Muscle layer of colon (tissue), 2 donors: ENCODE results near the gene MTOR.

ENCODE experiments used
- H3K27ac ChIP-seq: one replicate; pipeline ENCODE4 v1.7.0; 2013; ENCODE audit warnings: low read depth, mild to moderate bottlenecking, low read length, moderate library complexity
- H3K27me3 ChIP-seq, 2 donors: one replicate each; pipeline ENCODE4 v1.7.0; 2013; ENCODE audit warnings: low read length in 2 of 2, mild to moderate bottlenecking in 2 of 2; ENCODE audit not compliant: insufficient read depth in 2 of 2, control insufficient read depth in 1 of 2
- H3K36me3 ChIP-seq: one replicate; pipeline ENCODE4 v1.7.0; 2013; ENCODE audit warnings: mild to moderate bottlenecking, low read length; ENCODE audit not compliant: insufficient read depth
- H3K4me1 ChIP-seq: one replicate; pipeline ENCODE4 v1.7.0; 2013; ENCODE audit warnings: mild to moderate bottlenecking, low read length; ENCODE audit not compliant: insufficient read depth
- H3K4me3 ChIP-seq, 2 donors: one replicate each; pipeline ENCODE4 v1.7.0; 2013; ENCODE audit warnings: low read length in 2 of 2, low read depth in 1 of 2, mild to moderate bottlenecking in 1 of 2, moderate library complexity in 1 of 2
- H3K9ac ChIP-seq: one replicate; pipeline ENCODE4 v1.7.0; 2013; ENCODE audit warnings: low read length
- H3K9me3 ChIP-seq: one replicate; pipeline ENCODE4 v1.7.0; 2013; ENCODE audit warnings: mild to moderate bottlenecking, low read length
- donor health status: abdominal sarcoma.
- donor health status: Adenocarcinoma of cecum.

Gene MTOR

DNA sequence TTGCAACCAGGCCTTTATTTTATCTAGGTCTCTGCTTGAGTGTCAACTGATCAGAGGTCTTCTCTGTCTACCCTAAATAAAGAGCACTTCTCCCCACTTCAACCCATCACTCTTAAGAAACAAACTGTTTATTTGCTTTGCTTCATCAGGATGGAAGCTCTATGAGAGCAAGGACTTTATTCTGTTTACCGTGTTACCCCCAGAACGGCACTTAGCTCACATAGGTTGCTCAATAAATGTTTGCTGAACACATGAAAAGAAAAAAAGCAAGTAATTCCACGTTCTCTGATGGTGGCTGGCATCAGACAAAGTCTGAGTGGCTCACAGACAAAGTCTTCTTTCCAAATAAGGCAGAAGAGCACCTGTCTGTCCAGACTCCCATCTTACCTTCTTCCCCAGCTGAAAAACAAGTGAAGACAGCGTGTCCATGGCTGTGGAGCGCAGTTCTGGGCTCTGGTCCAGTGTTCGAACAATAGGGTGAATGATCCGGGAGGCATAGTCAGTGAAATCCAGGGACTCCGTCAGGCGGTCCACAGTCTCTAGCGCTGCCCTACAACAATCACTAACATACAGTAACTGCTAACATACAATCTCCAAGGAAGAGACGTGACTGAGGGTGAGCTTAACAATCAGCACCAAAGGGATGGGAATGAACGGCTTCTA, 50.3 kb downstream of the MTOR start:
- Histone ChIP-seq H3K9me3 (no peaks in the 10 kb centered on the region), H3K27me3 (no peaks in the 10 kb centered on the region), H3K4me1 (no peaks in the 10 kb centered on the region), H3K4me3 (no peak overlapping the region), H3K27ac (no peak overlapping the region), H3K9ac (no peak overlapping the region), H3K36me3 (peaks cover 92% of the 10 kb centered on the region)

GRCh38 chr1:11211461-11211860, 50.9 kb downstream of the MTOR start:
- peaks cover 93% of the 10 kb centered on the region for H3K36me3 ChIP-seq
- no peak overlapping the region for H3K27ac ChIP-seq
- no peaks in the 10 kb centered on the region for H3K4me1 ChIP-seq
- H3K9ac ChIP-seq: no peak overlapping the region
- no peaks in the 10 kb centered on the region for H3K9me3 ChIP-seq
- H3K27me3 ChIP-seq: no peaks in the 10 kb centered on the region
- H3K4me3 ChIP-seq: no peak overlapping the region

GRCh38 chr1:11207898-11208611, 54.3 kb downstream of the MTOR start:
- Histone ChIP-seq H3K27me3 (no peaks in the 10 kb centered on the region), H3K27ac (no peak overlapping the region), H3K9me3 (no peaks in the 10 kb centered on the region), H3K4me3 (no peak overlapping the region), H3K9ac (no peak overlapping the region), H3K36me3 (peaks cover 88% of the 10 kb centered on the region), H3K4me1 (no peaks in the 10 kb centered on the region)

- H3K27me3 ChIP-seq: no peaks in the 10 kb centered on the region
- no peak overlapping the region for H3K27ac ChIP-seq
- H3K36me3 ChIP-seq: peaks cover 61% of the 10 kb centered on the region
- H3K9me3 ChIP-seq: no peaks in the 10 kb centered on the region
- H3K4me1 ChIP-seq: no peaks in the 10 kb centered on the region
- H3K9ac ChIP-seq: no peak overlapping the region
- H3K4me3 ChIP-seq: no peak overlapping the region
Measured at GRCh38 chr1:11204396-11205190, 57.8 kb downstream of the MTOR start.

DNA sequence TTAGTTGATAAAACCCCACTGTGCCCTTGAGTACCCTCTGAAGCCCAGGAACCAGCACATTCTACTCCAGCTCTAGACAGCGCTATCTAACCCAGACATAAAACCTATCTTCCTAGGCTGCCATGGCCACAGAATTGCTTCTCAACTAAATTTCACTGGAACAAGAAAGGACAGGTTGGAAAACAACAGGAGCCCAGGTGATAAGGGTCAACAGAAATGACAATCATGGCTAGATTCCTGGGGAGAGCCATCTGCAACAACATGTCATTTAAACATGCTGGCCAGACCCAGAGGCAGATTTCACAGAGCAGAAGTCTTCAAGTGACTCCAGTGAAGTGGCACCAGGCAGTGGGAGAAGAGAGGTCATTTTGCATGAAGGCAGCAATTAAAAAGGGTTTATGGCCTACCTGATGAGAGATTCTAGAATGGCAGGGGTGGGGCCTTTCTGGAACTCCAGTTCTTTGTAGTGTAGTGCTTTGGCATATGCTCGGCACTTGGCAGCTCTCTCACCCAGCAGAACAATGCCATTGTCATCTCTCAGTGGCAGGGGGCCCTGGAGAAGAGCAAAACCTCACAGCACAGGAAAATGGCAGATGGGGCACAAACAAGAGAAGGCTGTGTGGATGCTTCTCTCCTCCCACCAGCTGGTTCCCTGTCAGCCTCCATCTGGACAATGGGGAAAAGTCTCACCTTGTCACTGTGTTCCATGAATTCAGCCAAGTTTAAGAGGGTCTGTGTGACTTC, 63.3 kb downstream of the MTOR start:
- H3K27ac ChIP-seq: no peak overlapping the region
- H3K4me3 ChIP-seq: no peak overlapping the region
- no peaks in the 10 kb centered on the region for H3K27me3 ChIP-seq
- H3K9me3 ChIP-seq: no peaks in the 10 kb centered on the region
- H3K9ac ChIP-seq: no peak overlapping the region
- H3K36me3 ChIP-seq: peaks cover 44% of the 10 kb centered on the region
- H3K4me1 ChIP-seq: no peaks in the 10 kb centered on the region

DNA sequence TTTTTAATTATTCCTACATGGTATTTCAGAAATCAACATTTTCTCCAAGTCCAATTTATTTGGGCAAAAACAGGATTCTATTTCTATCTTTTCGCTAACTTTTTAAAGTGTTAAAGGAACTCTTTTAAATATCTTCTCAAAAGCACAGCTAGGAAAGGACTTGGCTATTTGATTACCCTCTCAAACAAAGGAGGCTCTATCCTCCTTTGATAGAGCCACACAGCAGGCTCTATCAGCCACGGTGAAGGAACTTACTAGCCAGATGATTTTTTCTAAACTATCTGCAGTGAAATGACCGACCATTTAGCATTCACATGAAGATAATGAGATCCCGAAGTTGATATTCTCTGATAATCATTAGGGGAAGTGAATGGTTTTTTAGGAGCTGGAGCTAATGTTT, 64.1 kb downstream of the MTOR start:
- Histone ChIP-seq H3K36me3 (peaks cover 46% of the 10 kb centered on the region), H3K27ac (no peak overlapping the region), H3K9ac (no peak overlapping the region), H3K9me3 (no peaks in the 10 kb centered on the region), H3K4me3 (no peak overlapping the region), H3K27me3 (no peaks in the 10 kb centered on the region), H3K4me1 (no peaks in the 10 kb centered on the region)

DNA sequence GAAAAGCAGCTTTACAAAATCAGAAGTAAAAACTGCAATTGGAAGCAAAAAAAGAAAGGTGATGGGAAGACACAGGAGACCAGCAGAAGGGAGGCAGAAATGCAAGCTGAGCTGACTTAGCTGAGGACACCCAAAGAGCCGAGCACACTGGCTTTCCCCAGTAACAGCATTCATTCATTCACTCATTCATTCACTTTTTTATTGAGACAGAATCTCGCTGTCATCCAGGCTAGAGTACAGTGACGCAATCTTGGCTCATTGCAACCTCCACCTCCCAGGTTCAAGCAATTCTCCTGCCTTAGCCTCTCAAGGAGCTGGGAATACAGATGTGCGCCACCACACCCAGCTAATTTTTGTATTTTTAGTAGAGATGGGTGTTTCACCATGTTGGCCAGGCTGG, 65.0 kb downstream of the MTOR start:
- H3K9me3 ChIP-seq: no peaks in the 10 kb centered on the region
- H3K4me3 ChIP-seq: no peak overlapping the region
- H3K9ac ChIP-seq: no peak overlapping the region
- H3K4me1 ChIP-seq: no peaks in the 10 kb centered on the region
- no peaks in the 10 kb centered on the region for H3K27me3 ChIP-seq
- H3K36me3 ChIP-seq: peaks cover 49% of the 10 kb centered on the region
- H3K27ac ChIP-seq: no peak overlapping the region

DNA sequence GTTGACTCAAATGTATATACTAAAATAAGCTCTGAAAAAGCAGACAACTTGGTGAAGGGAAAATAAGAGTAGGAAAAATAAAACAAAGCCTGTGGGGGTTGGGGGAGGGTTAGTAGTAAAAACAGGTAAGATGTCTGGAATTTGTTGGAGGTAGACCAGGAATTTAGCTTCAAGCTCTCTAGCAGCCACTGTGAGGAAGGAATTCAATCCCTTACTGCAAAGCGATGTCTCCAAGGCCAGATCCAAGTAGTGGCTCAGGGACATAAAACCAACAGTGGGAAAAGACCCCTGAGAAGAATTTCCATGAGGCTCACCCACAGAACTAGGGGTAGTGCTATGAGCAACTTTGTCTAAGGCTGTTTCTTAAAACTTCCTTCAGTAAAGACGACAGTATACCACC, 65.4 kb downstream of the MTOR start:
- H3K36me3 ChIP-seq: peaks cover 51% of the 10 kb centered on the region
- no peaks in the 10 kb centered on the region for H3K4me1 ChIP-seq
- H3K27ac ChIP-seq: no peak overlapping the region
- H3K4me3 ChIP-seq: no peak overlapping the region
- no peak overlapping the region for H3K9ac ChIP-seq
- no peaks in the 10 kb centered on the region for H3K27me3 ChIP-seq
- no peaks in the 10 kb centered on the region for H3K9me3 ChIP-seq

DNA sequence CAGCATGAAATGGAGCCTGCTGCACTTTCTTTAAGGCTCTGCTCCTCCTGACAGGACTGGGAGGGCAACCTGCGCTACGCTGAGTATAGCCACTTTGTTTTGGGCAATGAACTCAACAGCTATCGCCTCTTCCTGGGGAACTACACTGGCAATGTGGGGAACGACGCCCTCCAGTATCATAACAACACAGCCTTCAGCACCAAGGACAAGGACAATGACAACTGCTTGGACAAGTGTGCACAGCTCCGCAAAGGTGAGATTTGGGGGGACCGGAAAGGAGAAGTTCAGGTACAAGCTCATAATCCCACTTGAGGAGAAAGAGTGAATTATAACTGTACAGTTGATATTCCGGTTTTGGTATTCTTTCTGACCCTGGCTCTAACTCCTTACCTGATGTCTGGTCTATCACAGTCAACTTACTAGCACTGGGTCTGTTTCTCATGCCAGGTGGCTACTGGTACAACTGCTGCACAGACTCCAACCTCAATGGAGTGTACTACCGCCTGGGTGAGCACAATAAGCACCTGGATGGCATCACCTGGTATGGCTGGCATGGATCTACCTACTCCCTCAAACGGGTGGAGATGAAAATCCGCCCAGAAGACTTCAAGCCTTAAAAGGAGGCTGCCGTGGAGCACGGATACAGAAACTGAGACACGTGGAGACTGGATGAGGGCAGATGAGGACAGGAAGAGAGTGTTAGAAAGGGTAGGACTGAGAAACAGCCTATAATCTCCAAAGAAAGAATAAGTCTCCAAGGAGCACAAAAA, 67.8 kb downstream of the MTOR start:
- H3K27me3 ChIP-seq: no peaks in the 10 kb centered on the region
- H3K9ac ChIP-seq: no peak overlapping the region
- peaks cover 52% of the 10 kb centered on the region for H3K36me3 ChIP-seq
- no peak overlapping the region for H3K27ac ChIP-seq
- peaks cover 5% of the 10 kb centered on the region for H3K4me1 ChIP-seq
- no peak overlapping the region for H3K4me3 ChIP-seq
- no peaks in the 10 kb centered on the region for H3K9me3 ChIP-seq

DNA sequence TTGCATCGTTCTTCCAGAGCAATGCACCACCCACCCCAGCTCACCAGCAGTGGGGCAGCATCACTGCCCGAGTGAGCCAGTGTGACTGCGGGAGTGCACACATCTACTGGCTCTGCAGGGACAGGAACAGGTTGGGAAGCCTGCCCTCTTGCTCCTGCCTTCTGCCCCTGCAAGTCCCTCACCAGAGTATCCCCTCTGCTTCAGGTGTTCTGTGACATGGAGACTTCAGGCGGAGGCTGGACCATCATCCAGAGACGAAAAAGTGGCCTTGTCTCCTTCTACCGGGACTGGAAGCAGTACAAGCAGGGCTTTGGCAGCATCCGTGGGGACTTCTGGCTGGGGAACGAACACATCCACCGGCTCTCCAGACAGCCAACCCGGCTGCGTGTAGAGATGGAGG, 69.0 kb downstream of the MTOR start:
- no peak overlapping the region for H3K9ac ChIP-seq
- peaks cover 7% of the 10 kb centered on the region for H3K4me1 ChIP-seq
- no peak overlapping the region for H3K4me3 ChIP-seq
- H3K36me3 ChIP-seq: peaks cover 42% of the 10 kb centered on the region
- no peaks in the 10 kb centered on the region for H3K9me3 ChIP-seq
- H3K27ac ChIP-seq: no peak overlapping the region
- no peaks in the 10 kb centered on the region for H3K27me3 ChIP-seq
